ENCODE data around the gene IL1R2. TPM values are rescaled to one million over a fixed set of nuclear protein-coding genes. Genes with fewer than 3 reads are reported as not detected.

The IL1R2 gene
- total RNA-seq, 1 experiment from 2014 or later = not detected

DNA sequence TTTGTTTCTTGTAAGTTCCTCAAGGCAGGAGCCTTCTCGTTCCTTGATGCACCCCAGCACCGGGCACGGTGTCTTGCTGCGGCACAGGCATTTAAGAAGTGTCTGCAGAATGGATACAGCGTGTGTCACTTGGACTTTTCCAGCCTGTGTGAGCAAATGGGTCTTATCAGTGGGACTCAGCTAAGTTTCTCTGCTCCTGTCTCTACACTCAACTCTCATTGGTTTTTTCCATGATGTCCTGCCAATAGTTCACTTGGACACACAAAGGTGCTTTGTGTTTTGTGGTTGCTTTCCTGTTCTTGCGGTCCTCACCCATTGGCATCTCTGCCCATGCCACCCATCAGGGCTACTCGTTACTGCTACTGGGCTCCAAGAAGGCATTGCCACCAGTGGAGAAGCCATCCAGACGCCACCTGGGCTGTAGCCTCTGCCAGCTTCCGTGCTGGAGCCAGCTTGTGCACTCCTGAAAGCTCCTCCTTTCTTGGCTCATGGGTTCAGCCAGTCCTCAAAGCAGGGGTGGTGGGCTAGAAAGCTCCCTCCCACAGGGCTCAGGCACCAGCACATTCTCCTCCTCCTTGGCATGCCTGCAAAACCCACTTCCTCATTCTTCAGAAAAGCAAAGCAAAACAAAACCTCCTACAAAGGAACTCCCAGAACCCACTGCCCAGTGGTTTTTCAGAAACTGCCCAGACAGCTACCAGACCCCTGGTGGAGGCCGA is 41.4 kb downstream of the IL1R2 start:
- ChIA-PET POLR2A (ENCODE audit: low non-redundant PET) (interaction anchor here (0.6 kb wide), 1 partner anchor 792 kb away, joined by 3 read pairs; no protein-coding TSS in a partner anchor), CTCF (no interaction called here)
- Histone ChIP-seq H3K4me3 (ENCODE audit: low read depth, low read length, poor library complexity, severe bottlenecking) (no peak overlapping the region), H3K27me3 (replicated peaks; ENCODE audit: insufficient read depth, low read depth, low read length, poor library complexity) (peaks cover 6% of the 10 kb centered on the region), H3K27ac (ENCODE audit: low read depth, low read length, poor library complexity, severe bottlenecking) (no peak overlapping the region), H3K9me3 (ENCODE audit: low read depth, low read length, poor library complexity, severe bottlenecking) (no peaks in the 10 kb centered on the region), H3K4me1 (ENCODE audit: insufficient read depth, low read length, poor library complexity, severe bottlenecking) (no peaks in the 10 kb centered on the region), H3K36me3 (ENCODE audit: insufficient read depth, low read length, poor library complexity, severe bottlenecking) (no peaks in the 10 kb centered on the region)
- intact Hi-C loops (cut with micrococcal nuclease; ENCODE audit: unreplicated experiment) = no loop called here
- DNase-seq (ENCODE audit: low spot score) = no peak
- TF ChIP-seq, protein P1, sequence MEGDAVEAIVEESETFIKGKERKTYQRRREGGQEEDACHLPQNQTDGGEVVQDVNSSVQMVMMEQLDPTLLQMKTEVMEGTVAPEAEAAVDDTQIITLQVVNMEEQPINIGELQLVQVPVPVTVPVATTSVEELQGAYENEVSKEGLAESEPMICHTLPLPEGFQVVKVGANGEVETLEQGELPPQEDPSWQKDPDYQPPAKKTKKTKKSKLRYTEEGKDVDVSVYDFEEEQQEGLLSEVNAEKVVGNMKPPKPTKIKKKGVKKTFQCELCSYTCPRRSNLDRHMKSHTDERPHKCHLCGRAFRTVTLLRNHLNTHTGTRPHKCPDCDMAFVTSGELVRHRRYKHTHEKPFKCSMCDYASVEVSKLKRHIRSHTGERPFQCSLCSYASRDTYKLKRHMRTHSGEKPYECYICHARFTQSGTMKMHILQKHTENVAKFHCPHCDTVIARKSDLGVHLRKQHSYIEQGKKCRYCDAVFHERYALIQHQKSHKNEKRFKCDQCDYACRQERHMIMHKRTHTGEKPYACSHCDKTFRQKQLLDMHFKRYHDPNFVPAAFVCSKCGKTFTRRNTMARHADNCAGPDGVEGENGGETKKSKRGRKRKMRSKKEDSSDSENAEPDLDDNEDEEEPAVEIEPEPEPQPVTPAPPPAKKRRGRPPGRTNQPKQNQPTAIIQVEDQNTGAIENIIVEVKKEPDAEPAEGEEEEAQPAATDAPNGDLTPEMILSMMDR (conservative IDR thresholded peaks at IDR 0.05; ENCODE audit: low read depth, low read length) = no peak
- no peak for TF ChIP-seq EZH2 (IDR thresholded peaks at IDR 0.05; ENCODE audit: borderline replicate concordance, low read depth, low read length, poor library complexity, severe bottlenecking)
- BruUV-seq (replicated peaks) = no TSS peak

DNA sequence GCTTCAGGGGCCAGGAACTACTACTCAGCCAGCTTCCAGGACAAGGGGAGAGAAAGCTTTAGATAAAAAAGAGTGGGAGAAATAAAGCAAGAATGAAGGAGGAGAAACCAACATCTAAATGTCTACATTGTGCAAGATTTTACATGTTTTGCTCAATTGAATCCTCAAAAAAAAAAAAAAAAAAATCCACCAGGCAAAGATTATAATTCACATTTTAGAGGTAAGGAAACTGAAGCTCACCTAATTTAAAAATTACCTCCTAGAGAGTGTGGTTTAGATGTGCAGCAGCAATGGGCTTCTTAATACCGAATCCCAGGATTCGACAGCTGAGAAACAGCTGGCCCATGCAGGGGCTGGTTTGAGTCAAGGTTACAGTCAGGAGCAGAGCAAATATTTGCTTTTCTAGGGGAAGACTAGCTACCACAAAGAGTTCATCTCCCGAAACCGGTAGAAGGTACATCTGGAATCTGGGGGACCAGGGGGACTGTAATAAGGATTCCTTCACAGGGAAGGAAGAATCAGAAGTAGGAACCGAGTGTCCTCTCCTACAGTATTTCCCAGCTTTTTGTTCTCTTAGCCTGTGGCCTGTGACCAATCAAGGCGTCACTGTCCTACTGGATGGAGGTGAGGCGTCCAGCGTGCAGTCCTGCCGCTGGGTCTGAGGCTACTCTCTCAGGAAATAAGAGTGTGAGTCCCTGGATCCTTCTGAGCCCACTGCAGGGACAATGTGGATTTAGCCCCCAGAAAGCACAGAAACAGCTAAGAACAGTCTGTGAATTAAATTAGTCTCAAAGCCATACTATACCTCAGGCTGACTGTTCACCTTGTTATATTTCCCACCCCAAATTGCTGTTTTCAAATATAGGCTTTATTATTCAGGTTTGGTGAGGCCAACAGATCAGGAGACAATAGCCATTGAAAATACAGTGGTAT is 42.3 kb downstream of the IL1R2 start:
- ChIA-PET POLR2A (ENCODE audit: low non-redundant PET) (interaction anchor here (0.6 kb wide), 1 partner anchor 793 kb away, joined by 3 read pairs; no protein-coding TSS in a partner anchor), CTCF (no interaction called here)
- H3K27ac ChIP-seq (ENCODE audit: low read depth, low read length, poor library complexity, severe bottlenecking) = no peak overlapping the region
- no TSS peak for BruUV-seq (replicated peaks)
- H3K36me3 ChIP-seq (ENCODE audit: insufficient read depth, low read length, poor library complexity, severe bottlenecking) = no peaks in the 10 kb centered on the region
- TF ChIP-seq, protein P1 (conservative IDR thresholded peaks at IDR 0.05; ENCODE audit: low read depth, low read length) = no peak
- no peak for TF ChIP-seq EZH2 (IDR thresholded peaks at IDR 0.05; ENCODE audit: borderline replicate concordance, low read depth, low read length, poor library complexity, severe bottlenecking)
- intact Hi-C loops (cut with micrococcal nuclease; ENCODE audit: unreplicated experiment) = no loop called here
- peaks cover 9% of the 10 kb centered on the region for H3K27me3 ChIP-seq (replicated peaks; ENCODE audit: insufficient read depth, low read depth, low read length, poor library complexity)
- H3K4me1 ChIP-seq (ENCODE audit: insufficient read depth, low read length, poor library complexity, severe bottlenecking) = no peaks in the 10 kb centered on the region
- no peak overlapping the region for H3K4me3 ChIP-seq (ENCODE audit: low read depth, low read length, poor library complexity, severe bottlenecking)
- no peak for DNase-seq (ENCODE audit: low spot score)
- no peaks in the 10 kb centered on the region for H3K9me3 ChIP-seq (ENCODE audit: low read depth, low read length, poor library complexity, severe bottlenecking)

DNA sequence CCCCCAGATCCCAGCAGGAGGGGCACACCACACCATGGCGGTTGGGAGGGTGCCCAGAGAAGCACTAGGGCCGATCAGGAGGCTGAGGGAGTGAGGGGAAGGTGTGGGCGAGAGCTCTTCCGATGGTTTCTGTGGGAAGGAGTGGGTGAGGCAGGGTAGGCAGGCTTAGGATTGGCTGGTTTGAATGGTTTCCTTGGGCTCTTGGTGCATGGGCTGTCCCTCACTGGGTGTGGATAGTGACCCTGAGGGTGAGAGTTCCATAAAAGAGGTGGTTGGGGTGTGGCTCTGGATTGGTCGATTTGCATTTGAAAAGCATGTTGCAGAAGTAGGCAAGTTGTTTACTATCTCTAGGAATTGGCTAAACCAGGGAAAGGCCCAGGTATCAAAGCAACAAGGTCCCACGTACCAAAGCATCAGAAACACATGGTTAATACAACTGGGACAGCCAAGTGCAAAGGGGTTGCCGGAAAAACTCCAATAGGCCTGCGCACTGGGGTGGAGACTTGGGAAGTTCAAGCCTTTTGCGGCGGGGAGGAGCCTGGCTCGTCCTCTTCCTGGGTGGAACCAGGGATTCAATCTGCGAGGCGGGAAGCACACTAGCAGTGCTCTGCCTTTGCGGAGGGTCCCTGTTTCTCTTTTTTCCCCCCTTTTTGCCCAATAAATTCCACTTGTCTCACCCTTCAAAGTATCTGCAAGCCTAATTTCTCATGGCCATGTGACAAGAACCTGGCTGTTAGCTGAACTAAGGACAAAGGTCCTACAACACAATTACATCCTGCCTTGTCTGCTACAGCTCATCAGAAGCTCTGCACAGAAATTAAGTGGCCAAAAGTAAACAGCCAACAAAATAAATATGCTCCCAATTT is 43.2 kb downstream of the IL1R2 start:
- H3K27me3 ChIP-seq (replicated peaks; ENCODE audit: insufficient read depth, low read depth, low read length, poor library complexity) = peaks cover 9% of the 10 kb centered on the region
- ChIA-PET CTCF (no interaction called here), POLR2A (ENCODE audit: low non-redundant PET) (no interaction called here)
- no peaks in the 10 kb centered on the region for H3K4me1 ChIP-seq (ENCODE audit: insufficient read depth, low read length, poor library complexity, severe bottlenecking)
- TF ChIP-seq, protein P1 (conservative IDR thresholded peaks at IDR 0.05; ENCODE audit: low read depth, low read length) = no peak
- TF ChIP-seq EZH2 (IDR thresholded peaks at IDR 0.05; ENCODE audit: borderline replicate concordance, low read depth, low read length, poor library complexity, severe bottlenecking) = no peak
- no TSS peak for BruUV-seq (replicated peaks)
- no peak for DNase-seq (ENCODE audit: low spot score)
- intact Hi-C loops (cut with micrococcal nuclease; ENCODE audit: unreplicated experiment) = no loop called here
- no peaks in the 10 kb centered on the region for H3K9me3 ChIP-seq (ENCODE audit: low read depth, low read length, poor library complexity, severe bottlenecking)
- H3K27ac ChIP-seq (ENCODE audit: low read depth, low read length, poor library complexity, severe bottlenecking) = no peak overlapping the region
- no peaks in the 10 kb centered on the region for H3K36me3 ChIP-seq (ENCODE audit: insufficient read depth, low read length, poor library complexity, severe bottlenecking)
- no peak overlapping the region for H3K4me3 ChIP-seq (ENCODE audit: low read depth, low read length, poor library complexity, severe bottlenecking)

All from A673 (cell line).